Stimulated activated CD8-positive, alpha-beta memory T cell treated with anti-CD3 and anti-CD28 coated beads, Interleukin-12 subunit alpha, Interleukin-12 subunit beta, amount 100 ng/mL, for 4 hours (primary cell): ENCODE measurements around the gene ATG2B.

Experiments used
- DNase-seq: peaks from one replicate; pipeline ENCODE4 v3.0.0-alpha.2; 2020; ENCODE audit warnings: low read depth

ATG2B gene

DNA sequence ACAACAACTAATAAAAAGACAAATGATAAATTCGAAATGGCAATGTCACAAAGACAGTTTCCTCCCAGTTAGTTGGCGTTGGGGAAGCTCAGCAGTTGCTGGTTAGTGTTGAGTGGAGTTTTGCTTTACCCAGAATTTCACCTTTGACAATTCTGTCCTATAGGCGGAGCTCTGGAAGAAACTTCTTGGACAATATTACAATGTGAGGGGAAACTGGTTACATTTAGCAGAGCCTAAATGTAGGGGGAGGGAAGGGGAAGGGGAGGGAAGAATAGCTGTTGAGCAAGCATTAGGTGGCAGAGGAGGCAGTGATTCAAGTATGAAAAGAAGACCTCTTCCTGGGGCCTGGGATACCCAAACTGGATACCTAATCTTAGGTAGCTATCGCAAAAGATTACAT, 55.7 kb downstream of the ATG2B start:
- DNase-seq = no peak

DNA sequence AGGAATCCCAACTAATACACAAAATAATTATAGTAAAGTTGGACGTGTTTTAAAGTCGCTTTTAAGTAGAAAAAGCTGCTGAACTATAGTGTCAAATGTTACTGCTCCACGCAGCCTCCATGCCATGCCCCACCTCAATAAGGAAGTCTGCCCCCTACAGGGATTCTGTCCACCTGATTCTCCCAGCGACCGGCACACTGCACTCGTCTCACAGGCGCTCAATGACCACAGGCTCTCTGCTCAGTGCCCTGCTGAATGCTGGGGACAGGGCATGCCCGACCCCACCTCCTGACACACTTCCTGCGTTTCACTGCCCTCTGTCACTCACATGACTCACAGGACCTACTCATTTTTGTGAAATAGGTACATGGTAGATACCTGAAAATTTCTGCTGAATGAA, 58.2 kb downstream of the ATG2B start:
- no peak for DNase-seq

DNA sequence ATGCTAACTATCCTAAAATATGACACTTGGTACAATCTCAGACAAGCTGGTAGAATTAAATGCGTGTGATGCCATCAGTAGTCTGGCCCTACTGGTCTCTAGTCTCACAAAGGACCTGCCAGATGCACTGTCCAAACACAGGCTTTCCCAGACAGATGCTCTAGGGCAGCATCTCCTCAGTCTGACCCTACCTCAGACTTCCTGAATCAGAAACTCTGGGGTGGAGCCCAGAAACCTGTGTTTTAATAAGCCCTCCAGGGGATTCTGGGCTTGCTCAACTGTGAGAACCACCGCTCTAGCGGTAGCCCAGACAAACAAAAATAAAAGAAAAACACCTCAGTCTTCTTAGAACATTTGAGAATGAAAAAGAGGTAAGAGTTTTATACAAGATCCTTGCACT, 59.2 kb downstream of the ATG2B start:
- DNase-seq = no peak

DNA sequence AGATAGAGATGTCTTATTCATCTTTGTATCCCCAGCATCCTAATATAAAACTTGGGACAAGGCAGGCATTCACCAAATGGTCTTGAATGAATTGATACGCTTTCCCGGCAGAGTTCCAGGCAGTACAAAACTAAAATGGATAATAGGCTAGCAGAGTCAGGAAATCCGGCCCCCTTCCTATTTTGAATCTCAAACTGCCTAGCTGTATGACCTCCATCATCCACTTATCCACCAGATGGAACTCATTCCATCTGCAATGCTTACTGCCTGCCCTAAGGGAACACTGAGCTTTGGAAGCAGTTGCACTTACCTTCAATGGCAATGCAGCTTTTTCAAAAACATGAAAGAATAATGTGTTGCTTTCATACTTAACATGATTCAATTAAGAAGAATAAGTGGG, 63.7 kb downstream of the ATG2B start:
- no peak for DNase-seq

DNA sequence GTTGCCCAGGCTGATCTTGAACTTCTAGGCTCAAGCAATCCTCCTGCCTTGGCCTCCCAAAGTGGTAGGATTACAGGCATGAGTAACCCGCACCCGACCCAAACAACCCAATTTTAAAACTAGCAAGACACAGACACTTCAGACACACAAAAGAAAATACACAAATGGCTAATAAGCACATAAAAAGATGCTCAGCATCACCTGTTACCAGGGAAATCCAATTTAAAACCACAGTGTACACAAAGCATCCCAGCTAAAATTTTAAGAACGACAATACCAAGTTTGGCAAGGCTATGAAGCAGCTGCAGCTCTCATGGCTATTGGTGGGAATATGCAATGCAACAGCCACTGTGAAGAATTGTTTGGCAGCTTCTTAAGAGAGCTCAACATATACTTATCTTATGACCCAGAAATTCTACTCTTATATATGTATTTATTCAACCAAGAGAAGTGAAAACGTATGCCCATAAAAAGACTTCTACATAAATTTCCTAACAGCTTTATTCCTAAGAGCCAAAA, 65.1 kb downstream of the ATG2B start:
- DNase-seq = no peak

DNA sequence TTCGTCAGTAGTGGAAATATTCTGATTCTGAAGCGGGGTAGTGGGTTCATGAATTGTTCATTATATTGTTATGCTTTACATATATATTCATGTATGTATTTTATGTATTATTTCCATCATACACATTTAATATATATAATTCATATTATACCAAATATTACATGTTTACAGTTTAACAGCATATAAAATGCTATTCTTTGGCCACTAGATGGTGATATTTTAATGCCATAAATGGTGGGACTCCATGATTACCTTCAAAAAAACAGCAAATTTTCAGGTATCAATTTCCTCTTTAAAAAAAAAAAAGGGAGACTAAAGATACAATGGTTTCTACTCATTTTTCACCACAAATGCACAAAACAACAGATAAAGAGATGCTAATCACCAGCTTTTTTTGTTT, 66.1 kb downstream of the ATG2B start:
- no peak for DNase-seq

DNA sequence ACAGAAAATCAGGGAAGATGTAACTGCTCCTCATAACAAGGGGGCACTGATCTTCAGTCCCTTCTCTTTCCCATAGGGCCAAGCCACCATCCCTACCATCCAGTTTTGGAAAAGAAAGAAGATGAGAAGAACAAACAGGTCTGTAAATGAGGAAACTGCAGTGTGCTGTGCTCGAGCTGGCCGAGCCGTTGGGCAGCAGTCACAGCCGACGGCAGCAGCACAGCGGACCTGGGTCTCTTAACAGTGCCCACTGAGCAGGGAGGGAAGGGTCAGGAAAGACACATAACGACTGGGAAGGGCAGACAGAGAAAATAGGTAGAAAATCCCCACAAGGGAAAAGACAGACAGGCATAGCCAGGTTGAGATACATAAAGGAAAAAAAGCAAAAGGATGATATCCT, 68.9 kb downstream of the ATG2B start:
- no peak for DNase-seq

DNA sequence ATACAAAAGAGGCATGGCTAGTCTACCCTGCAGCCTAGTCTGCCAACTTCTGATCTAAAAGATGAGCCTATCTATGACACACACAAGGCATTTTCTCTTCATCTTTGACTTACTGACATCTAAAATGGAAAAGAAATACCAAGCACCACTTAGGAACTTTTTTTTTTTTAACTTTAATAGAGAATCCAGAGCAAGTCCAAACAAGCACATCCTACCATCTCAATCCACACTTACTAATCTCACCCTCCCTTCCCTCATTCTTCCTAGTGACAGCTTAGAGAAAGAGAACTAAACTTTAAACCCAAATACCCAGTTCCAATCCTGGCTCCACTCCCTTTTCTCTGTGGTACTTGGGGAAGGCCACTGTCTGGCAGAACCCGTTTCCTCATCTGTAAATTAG, 75.3 kb downstream of the ATG2B start:
- no peak for DNase-seq

DNA sequence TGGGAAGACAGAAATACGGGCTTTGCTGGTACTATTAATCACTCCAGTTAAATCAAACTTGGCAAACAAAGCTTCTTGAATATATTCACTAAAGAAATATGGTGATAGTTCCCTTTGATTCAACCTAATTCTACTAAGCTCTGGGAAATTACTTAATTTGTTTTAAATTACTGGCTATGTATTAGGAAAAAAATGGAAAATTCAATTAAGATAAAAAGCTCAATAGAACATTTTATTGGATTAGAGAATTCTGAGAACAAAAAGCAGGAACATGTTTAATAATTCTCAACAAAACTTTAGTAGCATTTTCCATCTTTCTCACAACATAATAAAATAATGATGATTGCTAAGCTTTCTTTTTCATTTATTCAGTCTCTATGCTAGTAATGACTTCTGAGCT, 76.9 kb downstream of the ATG2B start:
- no peak for DNase-seq

DNA sequence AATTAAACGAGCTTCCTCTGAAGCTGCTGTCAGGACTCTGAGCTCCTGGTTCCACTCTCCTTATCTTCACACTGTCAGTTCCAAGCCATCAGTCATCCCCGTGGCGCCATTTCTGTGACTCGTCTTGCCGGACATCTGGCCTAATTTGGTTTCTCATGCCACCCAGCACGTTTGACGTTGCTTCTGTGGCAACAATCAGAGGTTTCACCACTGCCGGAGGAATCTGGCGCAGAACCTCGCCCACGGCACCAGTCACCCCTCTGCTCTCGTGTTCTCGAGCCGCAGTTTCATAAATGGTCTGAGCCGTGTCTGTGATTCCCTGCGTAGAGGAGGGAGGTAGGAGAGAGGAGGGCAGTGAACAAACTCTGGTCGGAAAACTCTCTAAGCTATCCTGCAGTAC, 77.5 kb downstream of the ATG2B start:
- DNase-seq = no peak

DNA sequence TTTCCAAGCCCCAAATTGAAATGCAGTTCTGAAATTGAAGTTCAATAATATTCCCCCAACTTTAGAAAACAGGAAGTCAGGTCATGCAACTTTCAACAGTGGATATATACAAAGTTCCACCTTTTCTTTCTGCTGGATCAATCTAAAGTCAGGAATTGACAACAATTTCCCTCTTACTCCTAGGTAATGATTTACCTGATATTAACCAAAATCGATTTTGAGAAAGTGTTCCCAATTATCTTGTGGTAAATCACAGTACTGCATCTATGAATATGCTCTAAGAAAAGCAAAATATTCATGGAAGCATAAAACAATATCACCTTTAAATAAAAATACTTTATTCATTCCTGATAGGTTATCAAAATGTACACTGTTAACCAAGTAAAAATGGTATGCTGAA, 78.7 kb downstream of the ATG2B start:
- no peak for DNase-seq

DNA sequence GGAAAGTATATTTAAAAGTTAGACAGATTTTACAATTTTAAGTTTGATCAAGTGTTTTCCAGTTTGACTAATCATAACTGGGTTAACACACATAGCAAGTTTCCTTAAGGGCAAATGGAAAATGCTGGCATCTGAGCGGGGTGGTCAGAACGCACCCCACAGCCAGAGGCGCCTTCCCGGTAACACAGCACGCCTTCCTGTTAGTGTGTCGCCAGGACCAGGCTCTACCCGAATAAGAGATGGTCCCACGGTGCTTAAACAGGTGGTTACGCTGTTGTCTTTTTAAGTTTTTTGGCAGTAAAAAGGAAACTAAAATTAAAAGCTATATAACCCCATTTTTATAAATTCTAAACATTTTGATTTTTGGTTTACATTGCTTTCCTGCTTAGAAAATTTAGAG, 79.1 kb downstream of the ATG2B start:
- DNase-seq = no peak

DNA sequence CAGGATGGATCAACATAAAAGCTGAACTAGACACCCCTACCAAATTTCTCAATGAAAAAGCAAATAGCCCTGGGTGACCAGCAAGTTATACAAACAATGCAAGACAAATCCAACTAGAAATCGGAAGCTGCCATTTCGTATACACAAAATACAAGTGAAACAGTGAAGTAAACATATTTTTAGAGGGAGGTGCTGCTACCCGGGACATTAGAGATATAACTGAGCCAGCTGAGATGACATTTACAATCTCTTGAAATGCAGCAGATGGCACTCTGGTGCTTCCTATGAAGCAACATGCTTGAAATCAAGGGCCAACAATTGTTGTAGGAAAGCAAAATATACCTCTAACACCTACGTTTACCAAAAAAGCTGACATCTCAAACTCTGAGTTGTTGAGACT, 81.7 kb downstream of the ATG2B start:
- no peak for DNase-seq

DNA sequence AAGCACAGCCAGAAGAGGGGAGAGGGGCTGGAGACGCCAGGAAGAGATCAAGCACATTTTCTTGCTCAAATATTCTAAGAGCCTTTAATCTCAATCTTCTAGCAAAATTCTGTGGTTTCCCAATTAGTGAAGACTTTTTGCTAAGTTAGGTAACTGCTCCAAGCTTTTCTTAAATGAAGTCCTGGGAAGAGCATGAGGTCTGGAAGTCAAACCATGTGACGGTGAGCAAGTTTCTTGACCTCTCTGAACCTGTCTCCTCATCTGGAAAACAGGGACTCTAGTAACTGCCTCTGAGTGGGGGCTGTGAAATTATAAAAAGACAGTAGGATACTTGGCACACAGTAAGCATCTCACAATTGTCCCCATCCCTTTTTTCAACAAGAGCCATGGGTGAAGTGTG, 83.0 kb downstream of the ATG2B start:
- DNase-seq = no peak

DNA sequence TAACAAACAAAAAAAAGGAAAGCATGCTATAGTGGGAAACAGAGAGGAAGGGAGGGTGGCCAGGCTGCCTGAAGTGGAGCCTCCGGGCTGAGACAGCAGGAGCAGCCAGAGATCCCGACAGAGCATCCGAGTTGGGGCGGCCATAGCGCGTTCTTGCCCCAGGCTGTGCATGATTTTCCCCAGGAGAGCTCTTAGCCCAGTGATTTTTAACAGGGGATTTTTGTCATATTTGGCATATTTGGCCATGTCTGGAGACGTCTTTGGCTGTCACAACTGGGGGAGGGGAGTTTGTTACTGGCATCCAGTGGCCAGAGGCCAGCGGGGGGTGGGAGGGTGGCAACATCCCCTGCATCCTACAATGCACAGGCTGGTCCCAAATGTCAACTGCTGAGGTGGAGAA, 83.6 kb downstream of the ATG2B start:
- no peak for DNase-seq

DNA sequence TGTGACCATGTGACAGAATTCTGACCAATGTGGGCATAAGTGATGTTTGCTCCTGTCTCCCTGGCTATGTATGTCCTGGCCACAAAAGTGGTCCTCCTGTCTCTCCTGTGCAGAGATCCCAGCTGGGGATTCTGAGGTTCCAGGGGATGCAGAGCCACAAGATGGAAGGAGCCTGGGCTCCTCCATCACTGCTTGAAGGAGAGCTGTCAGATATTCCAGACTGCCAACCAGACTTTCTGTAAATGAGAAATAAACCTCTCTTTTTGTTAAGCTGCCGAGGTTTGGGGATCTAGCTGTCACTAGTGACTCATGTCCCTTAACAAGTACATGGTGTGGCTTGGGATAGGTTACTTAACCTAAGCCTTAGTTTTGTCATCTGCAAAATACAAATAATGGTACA, 85.3 kb downstream of the ATG2B start:
- no peak for DNase-seq

DNA sequence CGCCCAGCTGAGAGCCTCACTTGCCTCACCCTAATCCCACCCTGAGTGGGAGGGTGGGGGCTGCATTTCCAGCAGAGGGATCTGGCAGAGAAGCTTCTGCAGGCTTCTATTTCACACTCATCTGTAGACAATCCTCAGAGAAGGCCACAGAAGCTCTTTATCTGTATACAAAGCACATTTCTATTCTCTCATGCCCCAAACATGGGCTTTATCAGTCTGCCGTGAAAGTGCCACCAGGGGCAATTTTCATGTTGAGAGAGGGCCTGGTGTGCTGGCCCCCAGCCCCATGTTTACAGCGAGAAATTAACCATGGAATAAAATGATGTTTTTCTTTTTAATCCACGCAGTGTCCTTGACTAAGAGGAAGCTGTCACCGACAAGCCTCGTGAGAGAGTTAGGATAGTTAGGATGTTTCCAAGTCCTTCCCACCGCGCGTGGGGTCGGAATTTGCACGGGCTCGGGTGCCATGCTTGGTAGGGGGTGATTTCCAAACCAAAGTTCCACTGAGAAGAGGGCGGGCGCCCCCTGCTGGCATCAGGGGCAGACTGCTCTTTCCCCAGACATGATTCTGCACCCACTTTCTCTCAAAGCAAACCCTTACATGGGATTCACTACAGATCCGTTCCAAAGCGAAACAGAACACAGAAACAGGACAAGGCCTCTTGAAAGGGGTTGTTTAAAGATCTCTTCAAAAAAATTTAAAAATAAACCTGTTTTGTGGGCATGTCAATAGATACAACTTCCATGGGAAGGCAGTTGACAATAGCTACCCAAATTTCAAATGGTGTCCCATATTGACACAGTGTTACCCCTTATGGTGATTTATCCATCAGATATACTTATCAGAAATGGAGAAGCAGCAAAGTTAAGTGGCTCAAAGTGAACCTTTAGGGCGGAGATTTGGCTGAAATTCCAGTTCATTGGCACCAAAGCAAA, 87.7 kb downstream of the ATG2B start:
- DNase-seq = peak; percentile 17

DNA sequence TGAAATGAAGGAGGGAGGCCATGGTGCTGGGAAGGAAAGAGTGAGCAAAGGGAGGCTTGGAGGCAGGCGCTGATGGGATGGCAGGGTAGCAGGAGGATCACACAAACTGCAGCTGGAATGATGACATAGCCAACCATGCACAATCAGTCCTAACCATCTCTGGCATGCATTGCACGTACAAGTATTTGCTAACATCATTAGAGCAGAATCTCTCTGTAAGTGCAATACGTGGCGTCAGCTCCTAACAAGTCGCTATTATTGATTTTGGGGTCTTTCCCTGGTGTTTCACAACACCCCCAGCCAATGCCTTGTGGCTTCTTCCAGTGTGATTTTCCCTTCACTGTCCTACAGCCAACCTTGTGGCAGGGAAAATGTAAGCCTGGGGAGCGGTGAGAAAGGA, 88.6 kb downstream of the ATG2B start:
- no peak for DNase-seq

DNA sequence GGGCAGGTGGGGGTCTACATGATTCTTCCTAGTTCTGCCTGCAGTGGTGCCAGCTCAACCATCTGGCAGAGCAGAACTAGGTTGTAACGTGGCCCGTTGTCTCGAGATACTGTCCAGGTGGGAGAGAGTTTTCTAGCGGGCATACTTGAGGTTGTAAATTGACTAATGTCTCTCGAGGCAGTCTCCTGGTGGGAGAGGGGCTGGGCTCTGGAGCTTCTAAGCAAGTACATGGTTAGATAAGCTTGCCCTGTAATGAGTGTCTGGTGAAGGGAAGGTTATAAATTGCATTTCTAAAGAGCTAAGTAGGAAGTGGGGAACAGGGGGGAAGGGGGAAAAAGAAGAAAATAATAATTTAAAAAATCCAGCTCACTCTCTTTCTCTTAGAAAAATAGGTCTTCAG, 89.0 kb downstream of the ATG2B start:
- no peak for DNase-seq

DNA sequence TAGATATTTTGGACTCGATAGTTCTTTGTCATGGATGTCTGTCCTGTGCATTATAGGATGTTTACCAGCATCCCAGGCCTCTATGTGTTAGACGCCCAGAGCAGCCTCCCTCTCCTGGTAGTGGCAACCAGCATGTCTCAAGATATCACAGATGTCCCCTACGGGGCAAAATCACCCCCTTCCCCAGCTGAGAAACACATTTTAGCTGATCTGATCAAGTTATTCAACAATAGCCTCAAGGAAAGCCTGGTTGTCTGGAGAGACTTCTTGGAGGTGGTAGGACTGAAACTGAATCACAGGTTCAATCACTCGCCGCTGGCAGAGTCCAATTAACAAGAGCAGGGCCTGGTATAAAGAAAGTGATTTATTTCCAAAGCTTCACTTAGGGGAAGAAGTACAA, 89.5 kb downstream of the ATG2B start:
- DNase-seq = no peak

DNA sequence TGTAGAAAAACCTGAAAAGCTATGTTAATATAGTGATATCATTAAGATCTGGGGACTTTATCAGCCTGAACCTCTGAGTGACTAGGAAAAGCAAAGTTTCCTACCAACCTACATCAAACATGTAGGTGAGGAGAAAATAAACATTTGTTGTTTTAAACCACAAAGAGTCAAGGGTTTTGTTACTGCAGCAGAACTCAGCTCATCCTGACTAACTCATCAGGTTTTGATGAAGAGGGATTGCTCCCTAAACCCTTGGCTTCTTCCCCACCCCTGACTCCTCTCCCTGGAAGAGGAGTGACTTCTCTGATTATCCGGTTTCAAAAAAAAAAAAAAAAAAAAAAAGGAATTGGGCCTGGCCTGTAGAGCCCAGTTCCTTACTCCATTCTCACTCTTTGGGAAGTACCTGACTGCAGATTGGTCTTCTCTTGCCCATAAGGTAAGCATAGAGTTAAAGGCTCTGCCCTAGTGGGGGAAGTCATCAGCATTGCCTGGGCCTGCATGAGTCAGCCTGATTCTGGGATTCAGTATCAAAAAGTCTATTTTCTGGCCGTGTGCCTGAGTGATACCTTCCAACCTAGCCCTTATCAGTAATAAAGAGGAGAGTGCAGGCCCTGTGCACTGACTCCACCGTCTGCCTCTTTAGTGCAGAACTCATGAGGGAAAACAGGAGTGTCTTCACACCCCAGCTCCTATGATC, 90.2 kb downstream of the ATG2B start:
- DNase-seq = no peak

DNA sequence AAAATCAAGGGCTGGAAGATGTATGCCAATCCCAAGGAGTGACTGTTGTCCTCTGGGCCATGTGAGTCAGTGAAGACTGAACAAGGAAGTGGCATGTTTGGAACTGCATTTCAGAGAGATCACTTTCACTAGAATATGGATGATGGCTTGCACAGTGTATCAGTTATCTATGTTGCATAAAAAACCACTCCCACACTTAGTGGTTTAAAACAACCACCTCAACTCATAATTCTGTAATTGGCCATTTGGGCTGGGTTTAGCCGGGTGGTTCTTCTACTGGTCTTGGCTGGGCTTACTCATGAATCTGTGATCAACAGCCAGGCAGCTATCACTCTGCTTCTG, 91.7 kb downstream of the ATG2B start:
- DNase-seq = no peak

DNA sequence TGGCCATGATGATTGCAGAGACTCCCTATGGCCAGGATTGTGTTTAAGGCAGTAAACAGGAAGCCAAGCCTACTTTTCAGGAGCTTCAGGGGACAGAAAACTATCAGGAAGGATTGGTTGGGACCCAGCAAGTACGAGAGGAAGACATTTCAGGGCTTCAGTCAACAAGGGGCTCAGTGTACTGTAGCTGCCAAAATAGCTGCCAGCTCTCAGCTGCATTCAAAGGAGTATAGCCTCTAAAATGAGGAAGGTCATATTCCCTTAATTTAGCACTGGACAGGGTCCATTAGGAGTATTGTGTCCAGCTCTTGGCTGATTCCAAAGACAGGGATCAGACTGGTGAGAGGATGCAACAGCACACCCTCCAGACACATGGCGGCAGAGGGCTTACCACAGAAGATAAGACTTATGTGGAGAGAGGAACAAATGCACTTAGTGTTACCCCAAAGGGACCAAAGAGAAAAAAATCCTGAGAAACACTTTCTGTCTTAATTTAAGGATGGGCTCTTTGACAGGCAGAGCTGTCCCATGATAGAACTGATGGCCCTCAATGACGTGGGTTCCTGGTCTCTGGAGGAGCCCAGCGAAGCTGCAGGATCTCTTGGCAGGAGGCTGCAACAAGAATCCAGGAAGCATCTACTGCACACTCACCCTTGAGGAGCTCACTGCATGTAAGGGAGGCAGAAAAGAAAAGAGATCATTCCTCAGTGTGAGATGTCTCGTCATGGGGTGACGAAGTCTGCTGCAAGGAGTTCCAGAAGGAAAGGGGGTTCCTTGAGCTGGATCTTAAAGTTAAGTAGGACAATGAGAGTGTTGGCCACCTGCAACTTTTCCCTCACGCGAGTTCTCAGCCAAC, 92.3 kb downstream of the ATG2B start:
- no peak for DNase-seq
